Pons (tissue), 1 donor: ENCODE data around the gene NF1.
"Not testable (repeated sequence)": the region's sequence is repeated elsewhere in the genome, so short reads cannot be mapped to it uniquely, and the experiment has no call there.

Source experiments
- DNase-seq: peaks from one replicate; pipeline ENCODE4 v3.0.0-alpha.2; 2016; ENCODE audit warnings: low spot score

Gene NF1

GRCh38 chr17:31094600-31095235, at the start of gene NF1:
Gene NF1 (plus strand): TSS chr17:31094977. CDS start chr17:31095310, 333 bp downstream.
- DNase-seq = peak; percentile 96

DNA sequence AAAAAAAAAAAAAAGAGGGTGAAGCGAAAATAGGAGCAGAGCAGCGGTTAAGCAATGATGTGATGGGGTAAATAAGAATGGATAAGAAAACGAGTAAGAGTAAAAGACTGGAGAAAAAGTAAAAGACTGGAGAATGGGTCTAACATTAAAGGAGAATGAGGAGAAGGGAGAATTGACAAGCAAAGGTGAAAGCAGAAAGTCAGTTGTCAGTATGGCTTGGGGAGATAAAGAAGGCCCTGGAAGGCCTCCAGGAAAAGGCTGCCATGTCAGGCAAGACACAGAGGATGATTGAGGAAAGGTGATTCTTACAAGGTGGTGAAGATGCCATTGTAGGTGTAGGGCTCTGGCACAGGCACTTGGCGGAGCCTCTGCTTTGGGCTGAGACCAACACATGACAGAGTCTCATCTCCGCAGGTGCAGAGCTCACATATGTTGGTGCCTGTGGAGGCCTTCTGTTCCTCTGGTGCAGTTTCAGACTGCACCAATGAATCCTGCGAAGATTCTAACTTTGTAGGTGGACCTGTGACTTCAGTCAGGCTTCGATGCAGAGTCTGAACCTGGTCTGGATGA, 47.8 kb upstream of the NF1 start:
- DNase-seq = not testable (repeated sequence)

- DNase-seq = no peak
Observed at GRCh38 chr17:31048142-31048541, 46.6 kb upstream of the NF1 start.

DNA sequence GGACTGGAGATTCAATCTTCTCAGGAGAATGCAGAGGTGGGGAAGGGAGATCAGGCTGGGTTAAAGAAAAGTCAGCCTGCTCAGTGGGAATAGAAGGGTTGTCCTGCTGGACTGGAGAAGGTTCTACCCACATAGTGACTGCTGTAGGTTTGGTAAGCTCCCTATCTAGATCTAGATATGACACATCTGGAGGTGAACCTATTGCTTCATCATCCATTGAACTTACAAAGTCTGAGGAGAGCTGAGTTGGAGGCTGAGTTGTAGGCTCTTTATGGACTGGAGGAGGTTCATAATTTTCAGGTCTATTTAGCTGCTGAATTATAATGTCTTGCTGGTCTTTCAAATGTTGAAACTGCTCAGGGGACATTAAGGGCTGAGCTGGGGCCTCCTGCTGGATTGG, 46.0 kb upstream of the NF1 start:
- no peak for DNase-seq

- DNase-seq = no peak
Observed at GRCh38 chr17:31050948-31051347, 43.8 kb upstream of the NF1 start.

- DNase-seq = peak; percentile 41
Observed at GRCh38 chr17:31051506-31051905, 43.3 kb upstream of the NF1 start.

DNA sequence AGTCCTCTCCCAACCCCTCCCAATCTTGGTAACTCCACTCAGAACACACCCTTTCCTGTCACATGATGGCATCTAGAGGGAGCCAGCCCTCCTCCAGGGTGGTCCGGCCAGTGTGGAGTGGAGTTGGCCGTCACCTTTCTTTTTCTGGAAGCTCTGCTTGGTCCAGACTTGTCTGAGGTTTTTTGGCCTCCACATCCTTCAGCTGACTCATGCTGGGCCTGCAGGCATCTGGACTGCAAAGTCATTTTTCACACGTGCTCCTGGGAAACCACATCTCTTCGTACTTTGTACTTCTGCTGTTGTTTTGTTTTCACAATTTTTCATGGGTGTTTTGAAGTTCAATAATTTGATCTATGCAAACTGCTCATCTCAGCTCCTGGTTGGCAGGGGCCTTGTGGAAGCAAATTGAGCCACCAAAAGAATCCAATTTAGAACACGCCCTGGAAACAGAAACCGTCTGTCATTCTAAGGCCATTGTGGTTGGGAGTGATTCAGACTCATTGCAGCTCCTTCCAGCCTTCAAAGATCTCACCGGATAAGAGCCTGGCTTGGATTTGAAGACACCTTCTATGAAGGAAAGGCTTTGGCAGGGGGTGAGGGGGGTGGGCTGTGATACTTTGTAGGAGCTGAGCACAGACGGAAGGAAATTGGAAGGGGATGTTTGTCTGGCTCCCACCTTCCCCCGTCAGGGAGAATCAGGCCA, 42.4 kb upstream of the NF1 start:
- peak; percentile 22 for DNase-seq

DNA sequence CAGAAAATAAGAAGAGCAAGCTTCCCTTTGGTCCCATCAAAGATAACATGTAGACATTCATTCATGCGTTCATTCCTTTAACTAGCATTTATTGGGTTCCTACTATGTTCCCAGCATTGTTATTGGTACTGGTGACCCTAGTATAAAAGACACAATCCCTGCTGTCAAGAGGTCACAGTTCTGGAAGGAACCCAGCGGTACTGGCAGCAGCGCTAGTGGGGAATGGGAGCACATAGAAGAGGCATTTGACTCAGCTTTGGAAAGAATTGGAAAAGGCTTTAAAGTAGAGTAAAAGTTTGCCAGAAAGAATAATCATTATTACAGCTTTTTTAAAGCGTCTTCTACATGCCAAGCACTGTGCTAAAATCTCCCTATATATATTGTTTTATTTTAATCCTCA, 41.7 kb upstream of the NF1 start:
- no peak for DNase-seq

GRCh38 chr17:31054761-31055160, 40.0 kb upstream of the NF1 start:
- no peak for DNase-seq

GRCh38 chr17:31058976-31059375, 35.8 kb upstream of the NF1 start:
- DNase-seq = peak; percentile 51

DNA sequence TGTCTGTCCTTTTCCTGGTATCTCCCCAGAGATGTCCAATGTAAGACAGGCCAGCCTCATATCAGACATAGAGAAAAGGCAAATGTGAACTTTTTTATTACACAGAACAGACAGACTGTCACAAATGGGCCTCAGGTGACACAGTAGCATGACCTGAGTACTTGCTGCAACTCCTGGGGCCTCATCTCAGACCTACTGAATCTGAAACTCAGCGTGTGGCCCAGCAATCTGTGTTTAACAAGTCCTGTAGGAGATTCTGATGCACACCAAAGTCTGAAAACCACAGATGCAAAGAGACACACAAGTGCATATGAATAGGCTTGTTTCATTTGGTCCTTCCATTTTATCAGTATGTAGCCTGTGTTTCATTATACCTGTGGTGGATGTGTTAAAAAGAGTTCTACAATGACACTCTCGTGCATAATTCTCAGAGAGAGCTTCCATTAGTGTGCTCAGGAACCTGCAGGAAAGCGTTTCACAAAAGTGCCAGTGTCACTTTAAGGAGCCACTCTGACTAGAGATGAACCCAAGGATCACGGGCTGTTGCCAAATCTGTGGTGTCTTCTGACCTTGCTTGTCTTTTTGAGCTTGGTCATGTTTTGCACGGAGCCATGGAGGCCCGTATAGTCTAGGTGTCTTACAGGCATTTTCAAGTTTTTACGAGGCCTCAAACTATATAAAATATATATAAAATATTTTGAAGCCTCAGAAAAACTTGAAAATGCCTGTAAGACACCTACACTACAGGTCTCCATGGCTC, 33.8 kb upstream of the NF1 start:
- peak; percentile 42 for DNase-seq

- DNase-seq = no peak
Observed at GRCh38 chr17:31061678-31062077, 33.1 kb upstream of the NF1 start.

GRCh38 chr17:31062346-31062745, 32.4 kb upstream of the NF1 start:
- no peak for DNase-seq

DNA sequence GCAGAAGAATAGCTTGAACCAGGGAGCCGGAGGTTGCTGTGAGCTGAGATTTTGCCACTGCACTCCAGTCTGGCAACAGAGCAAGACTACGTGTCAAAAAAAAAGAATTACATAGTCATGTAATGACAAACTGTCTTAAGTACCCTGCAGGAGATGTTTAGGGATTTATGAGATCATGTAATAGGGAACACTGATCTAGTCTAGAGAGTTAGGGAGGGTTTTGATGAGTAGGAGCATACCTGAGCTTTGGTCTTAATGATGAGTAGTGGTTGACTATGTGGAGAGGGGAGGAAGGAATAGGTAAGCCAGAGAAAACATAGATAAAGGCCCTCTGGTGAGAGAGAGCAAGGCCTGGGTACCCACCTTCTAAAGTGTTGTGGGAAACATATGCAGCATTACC, 30.1 kb upstream of the NF1 start:
- DNase-seq = no peak

GRCh38 chr17:31067691-31068184, 27.0 kb upstream of the NF1 start:
- DNase-seq = no peak

DNA sequence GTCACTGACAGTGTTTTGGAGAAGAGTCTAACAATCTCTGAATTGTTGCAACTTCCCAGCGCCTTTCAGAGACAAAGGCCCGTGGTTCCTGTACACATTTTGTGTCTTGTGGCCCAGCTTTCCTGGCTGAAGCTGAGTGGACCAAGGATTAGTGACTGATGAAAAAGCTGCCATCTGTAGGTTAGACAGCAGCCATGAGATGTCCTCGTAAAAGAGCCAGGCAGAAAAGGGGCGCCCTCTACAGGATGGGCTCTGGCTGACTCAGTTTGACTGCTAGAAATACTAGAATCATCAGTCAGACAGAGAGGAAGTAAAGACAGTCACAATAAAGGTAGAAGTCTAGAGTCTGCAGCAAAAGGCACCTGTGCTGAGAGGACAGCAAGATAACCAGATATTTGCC, 26.5 kb upstream of the NF1 start:
- DNase-seq = peak; percentile 49

GRCh38 chr17:31072186-31072585, 22.6 kb upstream of the NF1 start:
- no peak for DNase-seq

GRCh38 chr17:31073411-31073810, 21.4 kb upstream of the NF1 start:
- no peak for DNase-seq

GRCh38 chr17:31074772-31075555, 19.8 kb upstream of the NF1 start:
- no peak for DNase-seq

DNA sequence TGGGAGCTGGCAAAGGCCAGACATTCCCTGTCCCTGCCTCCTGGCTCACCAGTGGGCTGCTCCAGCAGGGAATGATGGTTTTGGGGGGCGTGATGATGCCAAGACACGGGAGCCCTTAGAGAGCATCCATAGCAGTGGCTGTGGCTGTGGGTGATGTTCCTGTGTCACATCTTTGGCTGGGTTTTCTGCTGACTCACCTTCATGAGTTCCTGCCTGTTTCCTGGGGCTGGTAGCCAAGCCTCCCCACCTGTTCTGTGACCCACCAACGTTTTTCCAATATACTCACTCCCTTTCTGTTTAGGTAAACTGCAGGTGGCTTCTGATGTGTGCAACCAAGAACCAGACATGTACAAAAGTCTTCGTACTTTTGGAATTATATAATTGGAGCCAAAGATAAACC, 16.5 kb upstream of the NF1 start:
- DNase-seq = no peak

GRCh38 chr17:31079731-31080130, 15.0 kb upstream of the NF1 start:
- no peak for DNase-seq

- DNase-seq = no peak
Observed at GRCh38 chr17:31085563-31085962, 9.2 kb upstream of the NF1 start.
